ENCODE results near the gene KLF6. TPM values are rescaled to one million over a fixed set of nuclear protein-coding genes. Genes with fewer than 3 reads are reported as not detected.

The KLF6 gene
- total RNA-seq, 1 experiment from 2014 or later: 21.3 TPM

DNA sequence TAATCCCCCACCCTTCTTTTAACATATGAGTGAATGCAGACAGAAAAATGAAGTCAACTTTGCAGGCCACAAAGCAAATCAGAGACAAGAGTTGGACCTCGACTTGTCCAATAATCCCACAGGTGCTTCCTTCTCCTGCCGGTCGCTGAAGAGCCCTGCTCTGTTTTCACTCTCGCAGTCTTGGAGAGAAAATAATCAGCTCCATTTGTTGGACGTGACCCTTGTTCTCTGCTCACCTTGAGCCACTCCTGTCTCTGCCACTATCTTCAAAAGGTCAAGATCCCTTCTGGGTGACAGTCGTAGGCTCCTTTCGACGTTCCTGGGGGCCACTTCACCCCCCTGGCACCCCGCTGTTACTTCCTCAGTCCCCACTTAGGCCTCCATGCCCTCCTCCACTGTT, 2.8 kb upstream of the KLF6 start:
- H3K27me3 ChIP-seq (replicated peaks): no peaks in the 10 kb centered on the region
- DNase-seq (ENCODE audit: low read depth in 1 of 2, low spot score in 2 of 2): no peak
- peaks cover 24% of the 10 kb centered on the region for H3K36me3 ChIP-seq
- H3K4me1 ChIP-seq (replicated peaks): peaks cover 18% of the 10 kb centered on the region
- no peak overlapping the region for H3K4me3 ChIP-seq
- no peak overlapping the region for H3K27ac ChIP-seq
- no peaks in the 10 kb centered on the region for H3K9me3 ChIP-seq (replicated peaks)

DNA sequence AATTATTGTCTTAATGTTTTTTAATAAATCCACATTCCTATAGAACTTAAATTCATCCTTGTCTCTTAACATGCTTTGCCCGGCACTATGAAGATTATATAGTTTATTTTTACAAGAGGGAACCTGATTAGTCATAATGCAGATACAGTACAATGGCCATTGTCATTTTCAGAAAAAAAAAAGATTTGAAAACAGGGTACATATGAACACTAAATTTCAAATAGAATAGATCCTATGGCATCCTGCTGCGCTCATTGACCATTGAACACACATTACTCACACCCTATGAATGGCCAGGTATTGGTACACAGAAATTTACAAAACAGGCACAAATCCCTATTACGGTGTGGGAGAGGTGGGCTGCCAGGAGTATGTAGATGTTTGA, 2.0 kb upstream of the KLF6 start:
- Histone ChIP-seq H3K9me3 (replicated peaks) (no peaks in the 10 kb centered on the region), H3K4me3 (no peak overlapping the region), H3K4me1 (replicated peaks) (peaks cover 24% of the 10 kb centered on the region), H3K27ac (peak overlapping the region; percentile 100), H3K27me3 (replicated peaks) (no peaks in the 10 kb centered on the region), H3K36me3 (peaks cover 31% of the 10 kb centered on the region)
- DNase-seq (ENCODE audit: low read depth in 1 of 2, low spot score in 2 of 2): no peak

GRCh38 chr10:3786295-3787015, 1.4 kb upstream of the KLF6 start:
- H3K9me3 ChIP-seq (replicated peaks): no peaks in the 10 kb centered on the region
- peak in 1 of 2 experiments; percentile 57 for DNase-seq (ENCODE audit: low read depth in 1 of 2, low spot score in 2 of 2)
- H3K4me3 ChIP-seq: peak overlapping the region; percentile 96
- no peaks in the 10 kb centered on the region for H3K27me3 ChIP-seq (replicated peaks)
- H3K27ac ChIP-seq: peak overlapping the region; percentile 100
- peaks cover 37% of the 10 kb centered on the region for H3K36me3 ChIP-seq
- H3K4me1 ChIP-seq (replicated peaks): peaks cover 30% of the 10 kb centered on the region

DNA sequence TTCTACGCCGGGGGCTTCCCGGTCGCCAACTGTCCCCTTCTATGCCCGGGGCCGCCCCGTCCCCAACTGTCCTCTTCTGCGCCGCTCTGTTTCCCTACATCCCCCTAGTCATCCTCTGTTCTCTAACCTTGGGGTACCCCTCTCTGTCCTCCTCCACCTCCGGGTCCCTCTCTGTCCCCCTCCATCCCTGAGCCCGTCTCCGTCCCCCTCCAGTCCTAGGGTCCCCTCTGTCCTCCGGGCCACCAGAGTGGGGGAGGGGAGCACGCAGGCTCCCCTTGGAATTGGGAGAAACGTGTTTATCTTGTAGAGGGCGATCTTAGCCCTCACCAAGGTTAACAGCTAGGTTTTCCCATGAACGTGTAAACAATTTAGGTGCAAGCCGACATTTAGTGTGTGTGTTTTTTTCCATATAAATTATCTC, 852 bp upstream of the KLF6 start:
- H3K9me3 ChIP-seq (replicated peaks): no peaks in the 10 kb centered on the region
- peak overlapping the region; percentile 96 for H3K4me3 ChIP-seq
- H3K4me1 ChIP-seq (replicated peaks): peaks cover 35% of the 10 kb centered on the region
- peak overlapping the region; percentile 100 for H3K27ac ChIP-seq
- H3K27me3 ChIP-seq (replicated peaks): no peaks in the 10 kb centered on the region
- DNase-seq (ENCODE audit: low read depth in 1 of 2, low spot score in 2 of 2): peak in 1 of 2 experiments; percentile 76
- H3K36me3 ChIP-seq: peaks cover 43% of the 10 kb centered on the region

GRCh38 chr10:3785251-3785850, 342 bp upstream of the KLF6 start:
- H3K4me1 ChIP-seq (replicated peaks): peaks cover 41% of the 10 kb centered on the region
- H3K4me3 ChIP-seq: peak overlapping the region; percentile 96
- H3K27me3 ChIP-seq (replicated peaks): no peaks in the 10 kb centered on the region
- peaks cover 48% of the 10 kb centered on the region for H3K36me3 ChIP-seq
- H3K27ac ChIP-seq: peak overlapping the region; percentile 100
- DNase-seq (ENCODE audit: low read depth in 1 of 2, low spot score in 2 of 2): peak; percentile 98 to 99
- H3K9me3 ChIP-seq (replicated peaks): no peaks in the 10 kb centered on the region

DNA sequence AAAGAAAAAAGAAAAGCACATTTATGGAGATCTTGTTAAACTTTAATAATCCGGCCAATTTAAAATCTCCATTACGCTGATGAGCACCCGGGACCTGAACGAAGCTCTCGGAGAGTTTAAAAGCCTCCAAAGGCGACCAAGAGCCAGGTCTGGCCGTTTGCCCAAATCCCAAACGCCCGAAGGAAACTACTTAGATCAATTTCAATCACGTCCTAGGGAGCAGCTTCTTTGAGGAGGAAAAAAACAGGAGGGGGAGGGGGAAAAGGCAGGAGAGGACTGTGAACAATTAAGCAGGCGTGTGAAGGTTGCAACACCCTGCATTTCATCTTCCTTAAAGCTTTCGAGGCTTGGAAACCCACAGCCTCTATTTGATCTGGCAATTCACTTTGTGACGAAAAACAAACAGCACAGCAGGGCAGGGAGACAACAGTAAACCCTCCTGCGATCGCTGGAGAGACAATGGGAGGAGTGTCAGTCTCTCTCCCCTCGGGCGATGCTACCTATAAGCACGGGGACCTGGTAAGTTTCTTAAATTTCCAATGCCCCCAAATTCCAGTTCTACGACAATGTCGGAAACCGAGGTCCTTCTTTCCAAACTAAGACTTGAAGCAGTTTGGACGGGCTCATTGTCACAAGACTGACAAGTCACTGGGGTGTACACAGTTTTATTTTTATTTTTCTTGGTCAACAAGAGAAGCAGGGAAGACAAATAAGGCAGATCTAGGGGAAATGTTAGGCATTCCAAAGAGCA, 1.2 kb downstream of the KLF6 start:
- DNase-seq (ENCODE audit: low read depth in 1 of 2, low spot score in 2 of 2): peak in 1 of 2 experiments; percentile 70
- Histone ChIP-seq H3K4me3 (peak overlapping the region; percentile 96), H3K9me3 (replicated peaks) (no peaks in the 10 kb centered on the region), H3K27ac (peak overlapping the region; percentile 98), H3K27me3 (replicated peaks) (no peaks in the 10 kb centered on the region), H3K4me1 (replicated peaks) (peaks cover 56% of the 10 kb centered on the region), H3K36me3 (peaks cover 63% of the 10 kb centered on the region)

DNA sequence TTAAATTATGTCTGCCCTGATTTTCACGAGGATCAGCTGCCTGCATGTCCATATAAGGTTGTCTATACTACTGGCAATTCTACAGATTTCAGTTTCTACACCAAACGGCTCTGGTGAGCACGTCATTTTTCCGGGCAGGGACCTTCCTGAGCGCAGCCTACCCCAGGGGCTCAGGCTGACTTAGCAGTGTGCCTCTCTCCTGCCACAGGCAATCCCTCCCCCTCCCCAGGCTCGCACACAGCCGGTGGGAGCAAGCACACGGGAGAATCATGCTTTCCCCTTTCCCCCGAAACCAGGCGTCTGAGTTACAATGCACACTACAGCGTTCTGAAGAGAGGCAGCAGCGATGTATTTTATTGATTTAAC, 1.7 kb downstream of the KLF6 start:
- H3K9me3 ChIP-seq (replicated peaks): no peaks in the 10 kb centered on the region
- peaks cover 61% of the 10 kb centered on the region for H3K4me1 ChIP-seq (replicated peaks)
- no peaks in the 10 kb centered on the region for H3K27me3 ChIP-seq (replicated peaks)
- peaks cover 68% of the 10 kb centered on the region for H3K36me3 ChIP-seq
- H3K27ac ChIP-seq: peak overlapping the region; percentile 98
- peak overlapping the region; percentile 96 for H3K4me3 ChIP-seq
- DNase-seq (ENCODE audit: low read depth in 1 of 2, low spot score in 2 of 2): peak in 1 of 2 experiments; percentile 81

DNA sequence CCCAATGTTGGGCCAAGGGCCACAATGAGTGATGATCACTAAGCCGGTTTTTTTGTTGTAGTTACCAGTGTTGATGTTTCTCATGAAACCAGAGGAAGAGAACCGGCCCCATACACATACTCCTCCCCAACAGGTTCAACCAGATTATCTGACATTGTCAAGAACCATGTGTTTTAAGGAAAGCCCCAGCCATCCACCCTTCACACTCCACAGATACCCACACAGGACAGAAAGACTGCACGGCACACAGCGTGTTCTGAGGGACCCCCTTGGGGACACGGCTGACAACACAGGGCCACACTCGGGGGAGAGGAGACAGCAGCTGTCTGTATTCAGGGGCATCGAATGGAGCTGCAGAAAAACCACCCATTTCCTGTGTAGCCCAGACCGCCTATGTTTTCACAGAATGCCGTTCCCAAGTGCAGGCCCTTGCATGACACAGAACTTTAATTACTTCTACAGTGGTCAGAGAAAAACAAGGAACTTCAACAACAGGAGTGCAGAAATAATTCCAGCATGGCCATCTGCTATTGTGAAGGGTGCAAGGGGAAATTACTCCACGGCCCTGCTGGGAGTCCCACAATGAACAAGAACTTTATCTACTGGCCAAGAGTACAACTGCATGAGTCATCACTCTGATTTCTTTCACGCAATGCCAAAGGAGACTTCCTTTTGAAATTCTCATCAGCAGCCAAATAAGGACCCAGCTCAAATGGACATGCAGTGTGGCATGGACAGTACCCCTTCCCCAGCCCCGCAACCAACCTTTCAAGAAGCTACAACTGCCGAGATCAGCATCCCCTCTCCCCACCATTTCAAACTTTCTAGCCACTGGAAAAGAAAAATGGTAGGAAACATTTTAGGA, 2.3 kb downstream of the KLF6 start:
- no peaks in the 10 kb centered on the region for H3K27me3 ChIP-seq (replicated peaks)
- peaks cover 74% of the 10 kb centered on the region for H3K36me3 ChIP-seq
- peak; percentile 88 to 96 for DNase-seq (ENCODE audit: low read depth in 1 of 2, low spot score in 2 of 2)
- H3K4me3 ChIP-seq: peak overlapping the region; percentile 96
- H3K27ac ChIP-seq: peak overlapping the region; percentile 98
- no peaks in the 10 kb centered on the region for H3K9me3 ChIP-seq (replicated peaks)
- peaks cover 67% of the 10 kb centered on the region for H3K4me1 ChIP-seq (replicated peaks)

GRCh38 chr10:3782146-3782450, 2.9 kb downstream of the KLF6 start:
- H3K4me3 ChIP-seq: peak overlapping the region; percentile 96
- peak overlapping the region; percentile 98 for H3K27ac ChIP-seq
- H3K36me3 ChIP-seq: peaks cover 79% of the 10 kb centered on the region
- DNase-seq (ENCODE audit: low read depth in 1 of 2, low spot score in 2 of 2): no peak
- no peaks in the 10 kb centered on the region for H3K27me3 ChIP-seq (replicated peaks)
- H3K9me3 ChIP-seq (replicated peaks): no peaks in the 10 kb centered on the region
- H3K4me1 ChIP-seq (replicated peaks): peaks cover 70% of the 10 kb centered on the region

- Histone ChIP-seq H3K9me3 (replicated peaks) (no peaks in the 10 kb centered on the region), H3K27me3 (replicated peaks) (no peaks in the 10 kb centered on the region), H3K4me1 (replicated peaks) (peaks cover 70% of the 10 kb centered on the region), H3K36me3 (peaks cover 82% of the 10 kb centered on the region), H3K27ac (peak overlapping the region; percentile 98), H3K4me3 (peak overlapping the region; percentile 96)
- peak; percentile 66 to 67 for DNase-seq (ENCODE audit: low read depth in 1 of 2, low spot score in 2 of 2)
Observed at GRCh38 chr10:3781468-3782145, 3.4 kb downstream of the KLF6 start.

GRCh38 chr10:3780771-3781467, 4.1 kb downstream of the KLF6 start:
- Histone ChIP-seq H3K36me3 (peaks cover 88% of the 10 kb centered on the region), H3K4me1 (replicated peaks) (peaks cover 70% of the 10 kb centered on the region)
- no peak for DNase-seq (ENCODE audit: low read depth in 1 of 2, low spot score in 2 of 2)

DNA sequence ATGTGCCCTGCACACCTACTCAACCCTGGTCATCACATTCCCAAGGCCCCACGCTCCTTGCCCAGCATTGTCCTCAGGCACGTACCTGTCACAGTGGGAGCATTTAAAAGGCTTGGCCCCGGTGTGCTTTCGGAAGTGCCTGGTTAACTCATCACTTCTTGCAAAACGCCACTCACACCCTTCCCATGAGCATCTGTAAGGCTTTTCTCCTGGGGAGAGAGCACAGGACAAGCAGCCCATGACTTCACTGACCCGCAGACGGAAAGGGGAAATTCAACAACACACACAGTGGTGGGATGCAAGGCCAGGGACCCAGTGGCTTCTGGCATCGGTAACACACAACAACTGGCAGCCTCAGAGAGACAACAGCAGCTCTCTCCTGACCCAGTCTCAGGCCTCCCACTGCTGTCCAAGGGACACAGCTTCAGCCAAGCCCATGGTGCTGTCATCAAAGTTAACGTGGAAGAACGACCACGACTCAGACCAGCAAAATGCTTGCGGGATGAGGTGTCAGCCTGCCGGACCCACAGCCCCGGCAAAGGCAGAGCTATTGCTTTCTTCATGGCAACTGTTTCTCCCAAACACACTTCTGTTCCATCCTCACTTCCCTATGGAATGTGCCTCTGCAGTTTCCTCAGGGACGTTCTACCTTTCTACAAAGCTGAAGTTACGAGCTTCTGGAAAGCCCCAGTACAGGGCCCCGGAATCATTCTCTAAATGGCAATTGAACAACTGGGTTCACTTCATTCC, 4.8 kb downstream of the KLF6 start:
- peaks cover 91% of the 10 kb centered on the region for H3K36me3 ChIP-seq
- H3K4me3 ChIP-seq: no peak overlapping the region
- no peaks in the 10 kb centered on the region for H3K9me3 ChIP-seq (replicated peaks)
- DNase-seq (ENCODE audit: low read depth in 1 of 2, low spot score in 2 of 2): peak in 1 of 2 experiments; percentile 75
- peaks cover 73% of the 10 kb centered on the region for H3K4me1 ChIP-seq (replicated peaks)
- H3K27me3 ChIP-seq (replicated peaks): no peaks in the 10 kb centered on the region
- peak overlapping the region; percentile 98 for H3K27ac ChIP-seq

More at GRCh38 chr10:3780771-3781467, 4.1 kb downstream of the KLF6 start:
- peak overlapping the region; percentile 96 for H3K4me3 ChIP-seq
- H3K27me3 ChIP-seq (replicated peaks): no peaks in the 10 kb centered on the region
- peak overlapping the region; percentile 98 for H3K27ac ChIP-seq
- no peaks in the 10 kb centered on the region for H3K9me3 ChIP-seq (replicated peaks)
